HUES48 (cell line): Measurements from ENCODE around the gene OR14J1.
"Not testable (repeated sequence)": the region's sequence is repeated elsewhere in the genome, so short reads cannot be mapped to it uniquely, and the experiment has no call there.

Source experiments
- H3K27ac ChIP-seq: one replicate; pipeline ENCODE4 v1.7.0; 2013; ENCODE audit warnings: low read depth, low read length, inconsistent platforms
- H3K27me3 ChIP-seq: 2 replicates; pipeline ENCODE4 v1.6.1; 2013; ENCODE audit warnings: mild to moderate bottlenecking, low read length; ENCODE audit not compliant: control insufficient read depth, insufficient read depth
- H3K36me3 ChIP-seq: 2 replicates; pipeline ENCODE4 v1.6.1; 2013; ENCODE audit warnings: low read length; ENCODE audit not compliant: control insufficient read depth, insufficient read depth
- H3K4me1 ChIP-seq: 2 replicates; pipeline ENCODE4 v1.6.1; 2013; ENCODE audit warnings: mild to moderate bottlenecking, low read length; ENCODE audit not compliant: control insufficient read depth, insufficient read depth
- H3K4me3 ChIP-seq: 2 replicates; pipeline ENCODE4 v1.5.1; 2013; ENCODE audit warnings: mild to moderate bottlenecking, low read depth, low read length
- H3K9ac ChIP-seq: 2 replicates; pipeline ENCODE4 v1.6.1; 2013; ENCODE audit warnings: mild to moderate bottlenecking, low read depth, low read length, moderate library complexity
- H3K9me3 ChIP-seq: 2 replicates; pipeline ENCODE4 v1.6.1; 2013; ENCODE audit warnings: low read length; ENCODE audit not compliant: control insufficient read depth, insufficient read depth

Gene OR14J1

GRCh38 chr6:29301316-29301715 lies at the start of gene OR14J1:
Gene OR14J1, plus strand, starts transcription at chr6:29301701. Its CDS starts 4,989 bp downstream, at chr6:29306690.
- no peaks in the 10 kb centered on the region for H3K36me3 ChIP-seq
- H3K4me1 ChIP-seq: no peaks in the 10 kb centered on the region
- H3K9ac ChIP-seq: no peak within 1 kb of the TSS
- no peak within 1 kb of the TSS for H3K4me3 ChIP-seq
- no peak within 1 kb of the TSS for H3K27ac ChIP-seq
- H3K27me3 ChIP-seq: no peaks in the 10 kb centered on the region
- no peaks in the 10 kb centered on the region for H3K9me3 ChIP-seq

- Histone ChIP-seq H3K27ac (no peak overlapping the region), H3K4me1 (no peaks in the 10 kb centered on the region), H3K9ac (no peak overlapping the region), H3K36me3 (no peaks in the 10 kb centered on the region), H3K9me3 (no peaks in the 10 kb centered on the region), H3K27me3 (no peaks in the 10 kb centered on the region), H3K4me3 (no peak overlapping the region)
Observed at GRCh38 chr6:29251736-29252135, 49.8 kb upstream of the OR14J1 start.

- H3K27ac ChIP-seq: no peak overlapping the region
- no peaks in the 10 kb centered on the region for H3K9me3 ChIP-seq
- no peaks in the 10 kb centered on the region for H3K36me3 ChIP-seq
- no peak overlapping the region for H3K9ac ChIP-seq
- no peaks in the 10 kb centered on the region for H3K4me1 ChIP-seq
- H3K27me3 ChIP-seq: no peaks in the 10 kb centered on the region
- no peak overlapping the region for H3K4me3 ChIP-seq
Observed at GRCh38 chr6:29255530-29255929, 46.0 kb upstream of the OR14J1 start.

- Histone ChIP-seq H3K9ac (no peak overlapping the region), H3K27ac (no peak overlapping the region), H3K4me3 (no peak overlapping the region), H3K36me3 (no peaks in the 10 kb centered on the region), H3K9me3 (no peaks in the 10 kb centered on the region), H3K27me3 (no peaks in the 10 kb centered on the region), H3K4me1 (no peaks in the 10 kb centered on the region)
Observed at GRCh38 chr6:29259721-29260120, 41.8 kb upstream of the OR14J1 start.

DNA sequence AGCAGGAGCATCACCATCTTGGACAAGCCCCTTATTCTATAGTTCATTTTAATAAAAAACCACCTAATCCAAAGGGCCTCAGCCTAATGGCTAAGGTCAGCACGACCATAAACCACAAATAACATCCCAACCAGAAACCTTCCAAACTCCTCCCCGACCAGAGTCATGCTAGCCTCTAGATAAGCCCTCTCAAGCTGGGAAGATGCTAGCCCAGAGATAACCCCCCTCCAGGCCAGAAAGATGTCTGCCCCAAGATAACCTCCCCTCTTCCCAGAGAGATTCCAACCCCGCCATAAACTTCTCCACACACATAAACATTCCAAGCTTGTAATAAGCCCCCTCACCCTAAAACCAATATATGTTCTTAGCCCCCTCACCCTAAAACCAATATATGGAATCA lies 38.5 kb upstream of the OR14J1 start:
- H3K9me3 ChIP-seq: no peaks in the 10 kb centered on the region
- no peaks in the 10 kb centered on the region for H3K36me3 ChIP-seq
- no peak overlapping the region for H3K4me3 ChIP-seq
- no peaks in the 10 kb centered on the region for H3K27me3 ChIP-seq
- no peaks in the 10 kb centered on the region for H3K4me1 ChIP-seq
- H3K27ac ChIP-seq: no peak overlapping the region
- no peak overlapping the region for H3K9ac ChIP-seq

DNA sequence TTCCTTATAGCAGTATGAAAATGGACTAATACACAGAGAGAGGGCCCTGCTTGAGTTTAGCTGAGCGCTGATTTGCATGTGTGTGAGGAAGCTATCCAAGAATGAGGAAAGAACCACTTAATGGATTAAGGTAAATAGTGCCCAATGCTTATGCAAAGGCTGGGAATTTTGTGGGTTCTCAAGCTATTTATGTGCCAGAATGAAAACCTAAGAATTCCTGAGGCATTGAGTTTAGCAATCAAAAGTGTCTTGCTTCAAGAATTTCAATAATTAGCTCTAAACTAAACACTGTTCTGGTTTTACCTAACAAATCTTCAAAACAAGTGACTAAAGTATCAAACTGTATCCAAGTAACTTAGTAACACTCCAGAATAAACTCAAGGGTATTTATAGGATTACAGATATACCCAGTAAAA lies 7.0 kb upstream of the OR14J1 start:
- Histone ChIP-seq H3K9me3 (no peaks in the 10 kb centered on the region), H3K4me1 (peaks cover 4% of the 10 kb centered on the region; the same call in 1 of the 2 replicates), H3K4me3 (no peak overlapping the region), H3K27ac (no peak overlapping the region), H3K36me3 (no peaks in the 10 kb centered on the region), H3K27me3 (no peaks in the 10 kb centered on the region), H3K9ac (no peak overlapping the region)

- Histone ChIP-seq H3K27me3 (no peaks in the 10 kb centered on the region), H3K36me3 (no peaks in the 10 kb centered on the region), H3K4me1 (peaks cover 4% of the 10 kb centered on the region; the same call in 1 of the 2 replicates), H3K9me3 (no peaks in the 10 kb centered on the region), H3K27ac (no peak overlapping the region), H3K9ac (no peak overlapping the region), H3K4me3 (no peak overlapping the region)
Observed at GRCh38 chr6:29295181-29295585, 6.3 kb upstream of the OR14J1 start.

DNA sequence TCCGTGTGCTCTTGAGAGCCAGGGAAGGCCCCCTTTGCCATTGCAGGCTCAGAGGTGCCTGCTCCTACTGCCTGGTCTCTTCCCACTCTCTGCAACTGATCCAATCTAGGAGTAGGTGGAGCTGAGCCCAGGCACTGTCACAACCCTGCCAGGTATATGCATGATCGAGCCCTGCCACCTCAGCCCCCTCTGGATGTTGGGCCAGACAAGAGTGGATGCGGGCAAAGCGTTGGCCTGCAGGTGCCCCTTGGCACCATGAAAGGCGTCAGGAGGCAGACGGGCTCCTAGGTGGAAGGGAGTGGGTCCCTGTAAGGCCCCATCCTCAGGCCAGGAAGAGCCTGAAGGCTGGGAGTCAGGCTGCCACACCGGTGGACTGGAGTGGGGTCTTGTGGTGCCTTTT lies 5.9 kb upstream of the OR14J1 start:
- Histone ChIP-seq H3K9me3 (no peaks in the 10 kb centered on the region), H3K4me3 (no peak overlapping the region), H3K27me3 (no peaks in the 10 kb centered on the region), H3K36me3 (no peaks in the 10 kb centered on the region), H3K27ac (no peak overlapping the region), H3K9ac (no peak overlapping the region), H3K4me1 (peaks cover 4% of the 10 kb centered on the region; the same call in 1 of the 2 replicates)

DNA sequence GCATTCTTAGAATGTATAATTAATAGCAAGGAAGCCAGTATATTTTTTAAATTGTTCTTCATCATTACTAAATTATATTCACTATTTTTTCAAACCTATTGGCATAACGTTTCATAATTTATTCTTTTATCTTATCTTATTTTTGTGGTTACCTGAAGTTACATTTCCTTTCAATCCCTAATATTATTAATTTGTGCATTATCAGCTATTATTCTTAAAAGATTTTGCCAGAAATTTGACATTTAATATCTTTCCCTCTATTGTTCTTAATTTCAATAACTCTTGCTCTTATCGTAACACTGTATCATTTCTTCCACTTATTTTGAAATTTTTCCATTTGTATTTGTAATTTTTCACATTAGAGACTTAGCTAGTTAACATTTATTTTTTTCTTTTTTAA lies 18.4 kb downstream of the OR14J1 start:
- H3K9ac ChIP-seq: no peak overlapping the region
- H3K4me1 ChIP-seq: no peaks in the 10 kb centered on the region
- H3K36me3 ChIP-seq: no peaks in the 10 kb centered on the region
- H3K9me3 ChIP-seq: no peaks in the 10 kb centered on the region
- H3K27me3 ChIP-seq: no peaks in the 10 kb centered on the region
- no peak overlapping the region for H3K27ac ChIP-seq
- no peak overlapping the region for H3K4me3 ChIP-seq

DNA sequence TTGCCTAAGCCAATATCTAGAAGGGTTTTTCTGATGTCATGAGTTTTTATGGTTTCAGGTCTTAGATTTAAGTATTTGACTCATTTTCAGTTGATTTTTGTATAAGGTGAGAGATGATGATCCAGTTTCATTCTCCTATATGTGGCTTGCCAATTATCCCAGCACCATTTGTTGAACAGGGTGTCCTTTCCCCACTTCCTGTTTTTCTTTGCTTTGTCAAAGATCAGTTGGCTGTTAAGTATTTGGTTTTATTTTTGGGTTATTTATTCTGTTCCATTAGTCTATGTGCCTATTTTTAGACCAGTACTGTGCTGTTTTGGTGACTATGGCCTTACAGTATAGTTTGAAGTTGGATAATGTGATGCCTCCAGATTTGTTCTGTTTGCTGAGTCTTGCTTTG lies 21.8 kb downstream of the OR14J1 start:
- not testable (repeated sequence) for H3K36me3 ChIP-seq, H3K9me3 ChIP-seq, H3K27ac ChIP-seq, H3K9ac ChIP-seq, H3K4me1 ChIP-seq, H3K4me3 ChIP-seq, H3K27me3 ChIP-seq

DNA sequence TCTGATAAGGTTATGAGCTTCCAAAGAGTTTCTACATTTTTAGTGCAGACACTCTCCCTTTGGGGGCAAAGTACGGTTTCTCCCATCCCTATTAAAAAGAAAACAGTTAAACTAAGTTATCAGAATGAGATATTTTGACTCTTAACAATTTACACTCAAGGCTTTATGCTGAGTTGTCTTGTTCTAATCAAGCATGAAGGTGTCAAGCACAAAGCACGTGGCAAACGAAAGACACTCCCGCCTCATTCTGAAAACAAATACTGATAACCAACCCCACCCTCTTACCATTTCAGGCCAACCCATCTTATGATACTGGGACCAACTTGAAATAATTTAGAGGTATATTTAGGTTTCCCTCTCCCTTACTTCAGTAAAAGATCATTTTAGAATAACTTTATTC lies 24.3 kb downstream of the OR14J1 start:
- Histone ChIP-seq H3K27me3 (no peaks in the 10 kb centered on the region), H3K4me3 (no peak overlapping the region), H3K36me3 (no peaks in the 10 kb centered on the region), H3K9me3 (no peaks in the 10 kb centered on the region), H3K9ac (no peak overlapping the region), H3K4me1 (no peaks in the 10 kb centered on the region), H3K27ac (no peak overlapping the region)

GRCh38 chr6:29332676-29333075 lies 31.2 kb downstream of the OR14J1 start:
- no peaks in the 10 kb centered on the region for H3K4me1 ChIP-seq
- no peak overlapping the region for H3K9ac ChIP-seq
- H3K27me3 ChIP-seq: no peaks in the 10 kb centered on the region
- no peaks in the 10 kb centered on the region for H3K9me3 ChIP-seq
- H3K36me3 ChIP-seq: no peaks in the 10 kb centered on the region
- H3K27ac ChIP-seq: no peak overlapping the region
- no peak overlapping the region for H3K4me3 ChIP-seq
